ENCODE results near the gene SBK3.
"Not testable (repeated sequence)": the region's sequence is repeated elsewhere in the genome, so short reads cannot be mapped to it uniquely, and the experiment has no call there.

The SBK3 gene

GRCh38 chr19:55539090-55539984, 6.0 kb downstream of the SBK3 start:
- no peak for DNase-seq

DNA sequence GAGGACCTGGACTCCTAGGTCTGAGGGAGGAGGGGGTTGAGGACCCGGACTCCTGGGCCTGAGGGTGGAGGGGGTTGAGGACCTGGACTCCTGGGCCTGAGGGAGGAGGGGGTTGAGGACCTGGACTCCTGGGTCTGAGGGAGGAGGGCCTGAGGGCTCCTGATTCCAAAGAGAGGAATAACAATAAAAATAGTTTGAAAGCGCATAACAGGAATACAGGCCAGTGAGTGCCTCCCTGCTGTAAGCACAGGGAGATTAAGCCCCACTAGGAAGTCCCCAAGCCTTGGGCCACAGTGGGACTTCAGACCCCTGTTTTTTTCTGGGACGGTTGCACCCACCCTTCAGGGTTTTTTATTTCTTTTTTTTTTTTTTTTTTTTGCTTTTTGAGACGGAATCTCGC, 7.2 kb downstream of the SBK3 start:
- DNase-seq = no peak

DNA sequence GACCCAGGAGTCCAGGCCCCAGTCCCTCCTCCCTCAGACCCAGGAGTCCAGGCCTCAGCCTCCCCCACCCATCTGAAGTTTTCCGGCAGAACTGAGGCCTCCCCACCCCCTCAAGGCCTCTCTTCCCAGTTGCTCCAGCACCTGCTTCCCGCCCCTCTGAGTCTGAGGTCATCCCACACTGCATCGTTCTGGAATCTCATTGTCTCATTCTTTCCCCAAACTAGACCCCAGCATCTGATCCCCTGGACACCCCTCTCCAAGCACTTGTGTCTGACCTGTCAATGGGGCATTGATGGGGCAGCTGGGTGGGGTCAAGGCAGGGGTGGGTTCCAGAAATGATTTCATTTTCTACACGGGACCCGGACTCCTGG, 7.6 kb downstream of the SBK3 start:
- no peak for DNase-seq

- DNase-seq = no peak
Measured at GRCh38 chr19:55536951-55537740, 8.2 kb downstream of the SBK3 start, which contains the start of gene SBK2. TSS of gene SBK2 (minus strand) at chr19:55537133. CDS start at chr19:55536294, 839 bp downstream.

GRCh38 chr19:55536366-55536765, 9.0 kb downstream of the SBK3 start:
- no peak for DNase-seq

DNA sequence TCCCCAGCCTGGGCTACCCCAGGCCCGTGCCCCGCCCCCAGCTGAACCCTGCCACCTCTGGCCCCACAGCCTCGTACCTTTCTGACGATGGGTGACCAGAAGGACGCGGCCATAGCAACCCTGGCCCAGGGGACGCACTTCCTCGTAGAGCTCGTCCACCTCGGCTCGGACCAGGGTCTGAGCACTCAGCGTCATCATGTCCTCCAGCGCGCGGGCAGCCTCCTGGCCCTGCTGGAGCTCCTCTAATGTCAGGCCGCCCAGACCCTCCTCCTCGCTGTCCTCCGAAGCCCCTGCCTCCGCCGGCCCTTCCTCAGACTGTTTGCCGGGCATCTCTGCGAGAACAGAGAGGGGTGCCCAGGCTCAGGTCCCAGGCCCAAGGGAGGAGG, 9.4 kb downstream of the SBK3 start:
- DNase-seq = no peak

- no peak for DNase-seq
Measured at GRCh38 chr19:55535173-55535964, 10.0 kb downstream of the SBK3 start.

DNA sequence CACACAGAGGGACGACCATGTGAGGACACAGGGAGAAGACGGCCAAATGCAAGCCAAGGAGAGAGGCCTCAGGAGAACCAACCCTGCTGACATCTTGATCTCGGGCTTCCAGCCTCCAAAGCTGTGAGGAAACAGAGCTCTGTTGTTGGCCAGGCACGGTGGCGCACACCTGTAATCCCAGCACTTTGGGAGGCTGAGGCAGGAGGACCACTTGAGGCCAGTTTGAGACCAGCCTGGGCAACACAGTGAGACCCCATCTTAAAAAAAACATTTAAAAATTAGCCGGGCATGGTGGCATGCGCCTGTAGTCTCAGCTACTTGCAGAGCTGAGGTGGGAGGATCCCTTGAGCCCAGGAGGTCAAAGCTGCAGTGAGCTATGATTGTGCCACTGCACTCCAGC, 11.1 kb downstream of the SBK3 start:
- DNase-seq = not testable (repeated sequence)

GRCh38 chr19:55530996-55531395, 14.3 kb downstream of the SBK3 start:
- no peak for DNase-seq

GRCh38 chr19:55529636-55530234, 15.6 kb downstream of the SBK3 start:
- no peak for DNase-seq

DNA sequence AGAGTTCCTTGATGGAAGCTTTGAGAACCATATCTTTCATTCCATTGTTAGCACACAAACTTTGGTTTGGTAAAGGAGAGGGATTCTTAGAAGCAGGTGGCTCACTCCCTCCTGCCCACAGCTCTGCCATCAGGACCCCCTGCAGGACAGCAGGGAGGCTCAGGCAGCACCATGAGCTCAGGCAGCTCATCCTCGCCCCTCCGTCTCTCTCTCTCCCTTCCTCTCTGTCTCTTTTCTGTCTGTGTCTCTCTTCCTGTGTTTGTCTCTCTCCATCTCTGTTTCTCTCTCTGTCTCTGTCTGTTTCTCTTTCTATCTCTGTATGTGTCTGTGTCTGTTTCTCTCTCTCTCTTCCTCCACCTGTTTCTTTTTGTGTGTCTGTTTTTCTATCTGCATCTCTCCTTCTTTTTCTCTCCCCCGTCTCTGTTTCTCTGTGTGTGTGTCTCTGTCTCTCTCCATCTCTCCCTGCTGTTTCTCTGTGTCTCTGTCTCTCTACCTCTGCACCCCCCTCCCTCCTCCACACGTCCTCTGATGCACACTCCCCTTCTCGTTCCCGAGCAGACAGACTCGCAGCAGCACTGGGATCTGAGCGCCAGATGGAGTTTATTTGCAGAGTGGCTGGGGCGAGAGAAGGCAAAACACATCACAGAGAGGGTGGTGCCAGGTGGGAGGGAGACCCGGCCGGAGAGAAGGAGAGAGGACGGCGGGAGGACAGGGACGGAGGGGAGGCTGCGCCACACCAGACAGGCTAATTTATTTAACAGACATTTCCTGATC, 17.1 kb downstream of the SBK3 start:
- no peak for DNase-seq

GRCh38 chr19:55527197-55528029, 17.9 kb downstream of the SBK3 start:
- DNase-seq = no peak

DNA sequence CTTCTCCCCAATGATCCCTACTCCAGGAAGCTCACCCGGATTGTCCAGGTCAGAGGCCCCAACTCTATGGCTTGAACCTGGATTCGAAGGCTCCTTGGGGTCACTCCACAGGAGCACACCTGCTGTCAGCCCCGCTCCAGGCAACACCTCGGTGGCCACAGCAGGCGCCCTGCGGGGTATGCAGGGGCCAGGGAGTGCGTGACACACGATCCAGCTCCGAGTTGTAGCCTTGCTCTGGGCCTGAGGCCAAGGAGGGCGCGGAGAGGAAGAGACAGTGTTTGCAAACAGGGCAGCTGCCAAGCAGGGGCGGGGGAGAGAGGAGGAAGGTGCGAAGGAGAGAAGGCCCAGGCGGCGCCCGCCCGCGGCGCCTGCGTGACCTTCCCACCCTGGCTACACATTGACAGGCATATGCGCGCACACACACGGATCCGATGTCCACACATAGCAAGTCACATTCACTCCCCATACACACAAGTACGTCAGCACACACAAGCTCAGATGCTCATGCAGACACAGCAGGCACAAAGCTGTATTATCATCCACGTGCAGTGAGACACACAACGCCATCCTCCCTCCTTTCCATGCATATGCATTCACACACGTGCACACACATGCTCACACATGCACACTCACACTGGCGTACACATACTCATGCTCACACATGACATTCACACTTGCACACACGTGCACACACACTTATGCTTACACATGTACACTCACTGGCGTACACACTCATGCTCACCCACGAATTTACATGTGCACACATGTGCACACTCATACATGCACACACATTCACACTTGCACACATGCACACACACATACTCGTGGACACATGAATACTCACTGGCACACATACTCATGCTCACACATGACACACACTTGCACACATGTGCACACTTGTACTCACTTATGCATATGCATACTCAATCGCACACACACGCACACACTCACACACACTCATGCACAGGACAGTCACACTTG, 18.8 kb downstream of the SBK3 start:
- DNase-seq = peak; percentile 38

DNA sequence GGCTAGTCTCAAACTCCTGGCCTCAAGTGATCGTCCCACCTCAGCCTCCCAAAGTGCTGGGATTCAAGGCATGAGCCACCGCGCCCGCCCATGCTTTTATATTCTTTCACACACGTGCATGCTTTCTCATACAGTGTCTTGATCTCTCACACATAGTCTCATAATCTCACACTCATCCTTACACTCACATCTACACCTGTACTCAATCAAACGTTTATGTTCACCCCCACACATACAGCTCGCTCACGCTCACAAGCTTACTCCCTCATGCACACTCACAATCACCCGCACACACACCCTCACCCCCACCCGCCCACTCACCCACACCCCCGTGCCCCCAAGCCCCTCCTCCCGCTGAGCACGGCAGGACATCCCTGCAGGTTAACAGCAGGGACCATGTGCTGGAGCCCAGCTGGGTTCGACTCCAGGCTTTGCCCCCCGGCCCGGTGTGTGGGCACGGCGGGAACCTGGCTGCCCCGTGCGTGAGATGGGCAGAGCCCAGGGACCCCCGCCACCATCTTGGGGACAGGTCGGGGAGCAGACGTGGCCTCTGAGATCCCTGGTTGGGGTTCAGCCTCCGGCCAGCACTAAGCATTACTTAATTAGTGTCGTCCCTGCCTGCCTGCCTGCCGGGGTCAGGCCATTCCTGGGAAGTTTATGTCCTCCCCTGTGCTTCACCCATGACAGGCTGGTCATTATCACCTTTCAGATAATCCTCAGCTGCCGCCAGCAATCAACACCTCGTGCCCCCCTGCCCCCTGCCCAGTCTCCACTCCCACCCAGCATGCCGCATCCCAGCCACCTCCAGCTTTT, 19.8 kb downstream of the SBK3 start:
- DNase-seq = no peak

DNA sequence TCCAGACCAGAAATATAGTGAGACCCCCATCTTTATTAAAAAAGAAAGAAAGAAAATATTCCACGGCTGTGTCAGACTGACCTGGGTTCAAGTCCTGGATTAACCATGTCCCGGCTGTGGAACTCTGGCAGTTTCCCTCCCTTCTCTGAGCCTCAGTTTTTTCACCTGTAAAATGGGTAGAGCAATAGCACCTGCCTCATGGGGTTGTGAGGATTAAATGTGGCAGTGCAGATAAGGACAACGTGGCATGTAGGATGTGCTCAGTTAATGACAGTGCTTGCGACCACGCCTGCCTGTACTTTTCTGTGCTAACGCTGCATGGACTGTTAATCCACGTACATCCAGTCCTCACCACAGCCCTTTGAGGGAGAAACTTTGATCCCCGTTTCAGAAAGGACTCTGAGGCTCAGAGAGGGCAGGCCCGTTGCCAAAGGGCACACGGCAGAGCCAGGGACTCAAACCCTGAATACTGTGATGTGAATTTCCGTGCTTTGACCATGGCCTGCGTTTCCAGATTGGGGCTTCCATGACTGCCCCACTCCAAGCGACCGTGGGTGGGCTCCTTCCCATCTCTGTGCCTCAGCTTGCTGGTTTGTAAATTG, 24.6 kb downstream of the SBK3 start:
- no peak for DNase-seq

- DNase-seq = no peak
Measured at GRCh38 chr19:55519451-55520311, 25.7 kb downstream of the SBK3 start.

DNA sequence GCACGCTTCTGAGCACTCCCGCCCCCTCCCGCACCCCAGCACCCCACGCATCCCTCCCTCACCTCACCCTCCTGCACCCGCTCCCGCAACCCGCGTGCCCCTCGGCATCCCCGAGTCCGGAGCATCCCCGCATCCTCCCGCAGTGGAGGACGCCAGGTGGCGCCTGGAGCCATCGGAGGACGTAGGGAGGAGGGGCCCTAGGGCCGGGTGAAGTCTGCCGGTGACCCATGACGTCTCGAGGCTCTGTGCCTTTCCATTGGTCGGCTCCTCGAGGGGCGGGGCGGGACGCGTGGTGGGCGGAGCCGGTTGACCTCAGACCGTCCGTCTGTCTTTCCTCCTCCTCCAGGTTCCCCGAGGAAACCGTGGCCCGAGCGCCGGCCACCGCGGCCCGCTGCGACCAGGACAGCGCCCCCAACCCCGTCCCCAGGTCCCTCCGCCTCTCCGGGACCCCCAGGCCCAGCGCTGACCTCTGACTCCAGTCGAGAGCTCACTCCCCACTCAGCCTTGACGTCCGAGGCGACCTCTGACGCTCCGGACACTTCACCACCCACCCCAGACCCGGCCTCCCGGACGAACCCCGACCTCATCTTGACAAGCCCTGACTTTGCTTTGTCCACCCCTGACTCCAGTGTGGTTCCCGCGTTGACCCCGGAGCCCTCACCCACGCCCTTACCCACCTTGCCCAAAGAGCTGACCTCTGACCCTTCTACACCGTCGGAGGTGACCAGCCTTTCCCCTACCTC, 28.3 kb downstream of the SBK3 start:
- DNase-seq = peak; percentile 88

Measured in activated gamma-delta T cell treated with Interleukin-2 at 50 U/mL for 16 hours (primary cell).